HCT116 (cell line): ENCODE data around the gene ESPL1.

ENCODE experiments used
- CEBPB ChIP-seq: IDR thresholded peaks from 2 replicates; pipeline ENCODE4 v1.6.1; 2012; ENCODE audit warnings: low read depth
- EZH2 ChIP-seq: fragments of 200-600 bp; sonication (generic); IDR thresholded peaks from 2 replicates; pipeline ENCODE4 v1.6.1; 2017; ENCODE audit warnings: antibody characterized with exemption, mixed run types
- EZH2phosphoT487 ChIP-seq: fragments of 200-600 bp; IDR thresholded peaks from 2 replicates; pipeline ENCODE4 v1.6.1; 2018; ENCODE audit warnings: antibody characterized with exemption, borderline replicate concordance
- POLR2A ChIP-seq: IDR thresholded peaks from 2 replicates; pipeline ENCODE4 v1.7.0; 2011; ENCODE audit warnings: borderline replicate concordance; ENCODE audit not compliant: insufficient read depth, insufficient read length; ENCODE audit errors: extremely low read depth
- POLR2AphosphoS5 ChIP-seq: IDR thresholded peaks from 2 replicates; pipeline ENCODE4 v1.6.1; 2011; ENCODE audit warnings: mild to moderate bottlenecking, low read depth, low read length, moderate library complexity
- RAD21 ChIP-seq: IDR thresholded peaks from 2 replicates; pipeline ENCODE4 v1.6.1; 2012; ENCODE audit warnings: low read depth, mild to moderate bottlenecking
- ZFX ChIP-seq: fragments of 450-650 bp; IDR thresholded peaks from 2 replicates; pipeline ENCODE4 v1.6.1; 2017
- ZNF274 ChIP-seq: fragments of 200-500 bp; sonication (Bioruptor generic); IDR thresholded peaks from 2 replicates; pipeline ENCODE4 v1.6.1; 2014; ENCODE audit warnings: mild to moderate bottlenecking, low read depth, low read length, inconsistent platforms
- TF ChIP-seq, protein P1 (sequence below), 3 experiments: fragments of 200-600 bp in 1 of 3; sonication (generic) in 1 of 3; IDR thresholded peaks in 2 of 3; conservative IDR thresholded peaks in 1 of 3; 2 replicates each; pipeline ENCODE4 v1.5.1; 2012 to 2017; ENCODE audit warnings: low read depth in 2 of 3, low read length in 2 of 3, antibody characterized with exemption in 1 of 3, borderline replicate concordance in 1 of 3, control low read depth in 1 of 3, mild to moderate bottlenecking in 1 of 3, mixed read lengths in 1 of 3, mixed run types in 1 of 3, moderate library complexity in 1 of 3; ENCODE audit not compliant: insufficient read depth in 1 of 3
- TF ChIP-seq, protein P2 (sequence below): IDR thresholded peaks from 2 replicates; pipeline ENCODE4 v1.6.1; 2012; ENCODE audit warnings: low read depth
- TF ChIP-seq, protein P3 (sequence below): IDR thresholded peaks from 2 replicates; pipeline ENCODE4 v1.6.1; 2012

DNA sequence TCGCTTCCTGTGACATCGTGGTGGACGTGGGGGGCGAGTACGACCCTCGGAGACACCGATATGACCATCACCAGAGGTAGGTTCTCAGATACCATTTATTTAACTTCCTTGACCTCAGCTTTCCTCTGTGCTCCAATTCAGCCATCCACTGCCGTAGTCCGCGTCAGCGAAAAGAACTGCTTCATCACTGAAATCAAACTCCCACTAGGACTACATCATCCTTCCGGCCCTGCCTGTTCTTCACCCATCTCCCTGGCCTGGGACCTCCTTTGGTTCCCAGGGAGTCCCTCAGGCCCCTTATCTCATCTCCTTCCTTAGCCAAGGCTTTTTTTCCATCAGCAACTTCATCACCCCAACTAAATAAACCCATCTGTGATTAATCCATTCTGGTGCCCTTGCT, 32.1 kb downstream of the ESPL1 start:
- TF ChIP-seq POLR2A (no peak), EZH2 (no peak), EZH2phosphoT487 (no peak), RAD21 (no peak), POLR2AphosphoS5 (no peak), CEBPB (no peak), ZNF274 (no peak), ZFX (no peak)
- TF ChIP-seq, protein P1, sequence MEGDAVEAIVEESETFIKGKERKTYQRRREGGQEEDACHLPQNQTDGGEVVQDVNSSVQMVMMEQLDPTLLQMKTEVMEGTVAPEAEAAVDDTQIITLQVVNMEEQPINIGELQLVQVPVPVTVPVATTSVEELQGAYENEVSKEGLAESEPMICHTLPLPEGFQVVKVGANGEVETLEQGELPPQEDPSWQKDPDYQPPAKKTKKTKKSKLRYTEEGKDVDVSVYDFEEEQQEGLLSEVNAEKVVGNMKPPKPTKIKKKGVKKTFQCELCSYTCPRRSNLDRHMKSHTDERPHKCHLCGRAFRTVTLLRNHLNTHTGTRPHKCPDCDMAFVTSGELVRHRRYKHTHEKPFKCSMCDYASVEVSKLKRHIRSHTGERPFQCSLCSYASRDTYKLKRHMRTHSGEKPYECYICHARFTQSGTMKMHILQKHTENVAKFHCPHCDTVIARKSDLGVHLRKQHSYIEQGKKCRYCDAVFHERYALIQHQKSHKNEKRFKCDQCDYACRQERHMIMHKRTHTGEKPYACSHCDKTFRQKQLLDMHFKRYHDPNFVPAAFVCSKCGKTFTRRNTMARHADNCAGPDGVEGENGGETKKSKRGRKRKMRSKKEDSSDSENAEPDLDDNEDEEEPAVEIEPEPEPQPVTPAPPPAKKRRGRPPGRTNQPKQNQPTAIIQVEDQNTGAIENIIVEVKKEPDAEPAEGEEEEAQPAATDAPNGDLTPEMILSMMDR (IDR thresholded peaks at IDR 0.05 in 2 of 3, conservative IDR thresholded peaks at IDR 0.05 in 1 of 3; ENCODE audit: borderline replicate concordance in 1 of 3, insufficient read depth in 1 of 3, low read depth in 2 of 3, low read length in 2 of 3), result no peak
- TF ChIP-seq, protein P2, sequence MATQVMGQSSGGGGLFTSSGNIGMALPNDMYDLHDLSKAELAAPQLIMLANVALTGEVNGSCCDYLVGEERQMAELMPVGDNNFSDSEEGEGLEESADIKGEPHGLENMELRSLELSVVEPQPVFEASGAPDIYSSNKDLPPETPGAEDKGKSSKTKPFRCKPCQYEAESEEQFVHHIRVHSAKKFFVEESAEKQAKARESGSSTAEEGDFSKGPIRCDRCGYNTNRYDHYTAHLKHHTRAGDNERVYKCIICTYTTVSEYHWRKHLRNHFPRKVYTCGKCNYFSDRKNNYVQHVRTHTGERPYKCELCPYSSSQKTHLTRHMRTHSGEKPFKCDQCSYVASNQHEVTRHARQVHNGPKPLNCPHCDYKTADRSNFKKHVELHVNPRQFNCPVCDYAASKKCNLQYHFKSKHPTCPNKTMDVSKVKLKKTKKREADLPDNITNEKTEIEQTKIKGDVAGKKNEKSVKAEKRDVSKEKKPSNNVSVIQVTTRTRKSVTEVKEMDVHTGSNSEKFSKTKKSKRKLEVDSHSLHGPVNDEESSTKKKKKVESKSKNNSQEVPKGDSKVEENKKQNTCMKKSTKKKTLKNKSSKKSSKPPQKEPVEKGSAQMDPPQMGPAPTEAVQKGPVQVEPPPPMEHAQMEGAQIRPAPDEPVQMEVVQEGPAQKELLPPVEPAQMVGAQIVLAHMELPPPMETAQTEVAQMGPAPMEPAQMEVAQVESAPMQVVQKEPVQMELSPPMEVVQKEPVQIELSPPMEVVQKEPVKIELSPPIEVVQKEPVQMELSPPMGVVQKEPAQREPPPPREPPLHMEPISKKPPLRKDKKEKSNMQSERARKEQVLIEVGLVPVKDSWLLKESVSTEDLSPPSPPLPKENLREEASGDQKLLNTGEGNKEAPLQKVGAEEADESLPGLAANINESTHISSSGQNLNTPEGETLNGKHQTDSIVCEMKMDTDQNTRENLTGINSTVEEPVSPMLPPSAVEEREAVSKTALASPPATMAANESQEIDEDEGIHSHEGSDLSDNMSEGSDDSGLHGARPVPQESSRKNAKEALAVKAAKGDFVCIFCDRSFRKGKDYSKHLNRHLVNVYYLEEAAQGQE, result no peak
- TF ChIP-seq, protein P3, sequence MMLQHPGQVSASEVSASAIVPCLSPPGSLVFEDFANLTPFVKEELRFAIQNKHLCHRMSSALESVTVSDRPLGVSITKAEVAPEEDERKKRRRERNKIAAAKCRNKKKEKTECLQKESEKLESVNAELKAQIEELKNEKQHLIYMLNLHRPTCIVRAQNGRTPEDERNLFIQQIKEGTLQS, result no peak
